Activated naive CD4-positive, alpha-beta T cell treated with Interleukin-2 at 50 U/mL for 16 hours (primary cell): ENCODE data around the gene ARHGAP25.

ENCODE experiments used
- DNase-seq: peaks from one replicate; pipeline ENCODE4 v3.0.0-alpha.2; 2020

ARHGAP25 gene

GRCh38 chr2:68837164-68837860 lies 102.7 kb downstream of the ARHGAP25 start:
- DNase-seq: peak; percentile 68

- DNase-seq: no peak
Observed at GRCh38 chr2:68837861-68838341, 103.3 kb downstream of the ARHGAP25 start.

GRCh38 chr2:68838641-68839040 lies 104.0 kb downstream of the ARHGAP25 start:
- no peak for DNase-seq

GRCh38 chr2:68839260-68839833 lies 104.7 kb downstream of the ARHGAP25 start:
- peak; percentile 18 for DNase-seq

GRCh38 chr2:68845043-68845442 lies 110.4 kb downstream of the ARHGAP25 start:
- no peak for DNase-seq

GRCh38 chr2:68846091-68846490 lies 111.5 kb downstream of the ARHGAP25 start:
- no peak for DNase-seq

- DNase-seq: no peak
Observed at GRCh38 chr2:68847751-68848150, 113.1 kb downstream of the ARHGAP25 start.

GRCh38 chr2:68849579-68850030 lies 115.0 kb downstream of the ARHGAP25 start:
- DNase-seq: no peak

GRCh38 chr2:68850524-68850923 lies 115.9 kb downstream of the ARHGAP25 start:
- no peak for DNase-seq

- DNase-seq: no peak
Observed at GRCh38 chr2:68853035-68853434, 118.4 kb downstream of the ARHGAP25 start.

- DNase-seq: no peak
Observed at GRCh38 chr2:68853915-68854314, 119.3 kb downstream of the ARHGAP25 start.

GRCh38 chr2:68854476-68854875 lies 119.9 kb downstream of the ARHGAP25 start:
- DNase-seq: no peak

GRCh38 chr2:68855550-68855949 lies 120.9 kb downstream of the ARHGAP25 start:
- no peak for DNase-seq

GRCh38 chr2:68857202-68857845 lies 122.7 kb downstream of the ARHGAP25 start:
- no peak for DNase-seq

GRCh38 chr2:68857855-68858456 lies 123.3 kb downstream of the ARHGAP25 start:
- DNase-seq: no peak

- no peak for DNase-seq
Observed at GRCh38 chr2:68860111-68860510, 125.5 kb downstream of the ARHGAP25 start.

GRCh38 chr2:68861330-68861729 lies 126.7 kb downstream of the ARHGAP25 start:
- DNase-seq: no peak

GRCh38 chr2:68862889-68863288 lies 128.3 kb downstream of the ARHGAP25 start:
- DNase-seq: no peak

- DNase-seq: no peak
Observed at GRCh38 chr2:68863996-68864395, 129.4 kb downstream of the ARHGAP25 start.

- DNase-seq: no peak
Observed at GRCh38 chr2:68865108-68865507, 130.5 kb downstream of the ARHGAP25 start.

GRCh38 chr2:68870215-68870614 lies 135.6 kb downstream of the ARHGAP25 start:
- no peak for DNase-seq

- DNase-seq: no peak
Observed at GRCh38 chr2:68871159-68871764, 136.7 kb downstream of the ARHGAP25 start, which contains the start of gene BMP10. Gene BMP10 (minus strand): TSS chr2:68871397. CDS start chr2:68871358, 39 bp downstream.
